22Rv1 (cell line): ENCODE results near the gene FBXO22.
"Not testable (repeated sequence)": the region's sequence is repeated elsewhere in the genome, so short reads cannot be mapped to it uniquely, and the experiment has no call there.

Experiments
- H3K27ac ChIP-seq: fragments of 450-650 bp; 2 replicates; pipeline ENCODE4 v1.5.1; 2017
- CTCF ChIP-seq: fragments of 450-650 bp; IDR thresholded peaks from 2 replicates; pipeline ENCODE4 v1.5.1; 2017; ENCODE audit warnings: mild to moderate bottlenecking
- ZFX ChIP-seq: fragments of 450-650 bp; IDR thresholded peaks from 2 replicates; pipeline ENCODE4 v1.6.1; 2017; ENCODE audit warnings: antibody characterized with exemption, borderline replicate concordance

FBXO22 gene

GRCh38 chr15:75867449-75867848 lies 36.2 kb upstream of the FBXO22 start:
- no peak overlapping the region for H3K27ac ChIP-seq
- TF ChIP-seq CTCF (no peak), ZFX (no peak)

- TF ChIP-seq CTCF = no peak
- no peak for TF ChIP-seq ZFX
- no peak overlapping the region for H3K27ac ChIP-seq
Measured at GRCh38 chr15:75868019-75868418, 35.7 kb upstream of the FBXO22 start.

GRCh38 chr15:75869446-75869845 lies 34.2 kb upstream of the FBXO22 start:
- TF ChIP-seq CTCF (no peak), ZFX (no peak)
- H3K27ac ChIP-seq = no peak overlapping the region

DNA sequence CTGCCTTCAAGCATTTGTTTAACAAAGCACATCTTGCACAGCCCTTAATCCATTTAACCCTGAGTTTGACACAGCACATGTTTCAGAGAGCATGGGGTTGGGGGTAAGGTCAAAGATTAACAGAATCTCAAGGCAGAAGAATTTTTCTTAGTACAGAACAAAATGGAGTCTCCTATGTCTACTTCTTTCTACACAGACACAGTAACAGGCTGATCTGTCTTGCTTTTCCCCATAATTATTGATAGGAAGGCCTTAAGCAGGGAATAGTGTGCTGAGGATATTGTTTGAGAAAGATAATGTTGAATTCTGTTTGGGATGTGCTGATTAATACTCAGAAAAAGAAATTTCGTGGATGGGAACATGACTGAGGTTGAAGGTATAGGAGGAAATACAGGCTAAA lies 32.1 kb upstream of the FBXO22 start:
- H3K27ac ChIP-seq = not testable (repeated sequence)

DNA sequence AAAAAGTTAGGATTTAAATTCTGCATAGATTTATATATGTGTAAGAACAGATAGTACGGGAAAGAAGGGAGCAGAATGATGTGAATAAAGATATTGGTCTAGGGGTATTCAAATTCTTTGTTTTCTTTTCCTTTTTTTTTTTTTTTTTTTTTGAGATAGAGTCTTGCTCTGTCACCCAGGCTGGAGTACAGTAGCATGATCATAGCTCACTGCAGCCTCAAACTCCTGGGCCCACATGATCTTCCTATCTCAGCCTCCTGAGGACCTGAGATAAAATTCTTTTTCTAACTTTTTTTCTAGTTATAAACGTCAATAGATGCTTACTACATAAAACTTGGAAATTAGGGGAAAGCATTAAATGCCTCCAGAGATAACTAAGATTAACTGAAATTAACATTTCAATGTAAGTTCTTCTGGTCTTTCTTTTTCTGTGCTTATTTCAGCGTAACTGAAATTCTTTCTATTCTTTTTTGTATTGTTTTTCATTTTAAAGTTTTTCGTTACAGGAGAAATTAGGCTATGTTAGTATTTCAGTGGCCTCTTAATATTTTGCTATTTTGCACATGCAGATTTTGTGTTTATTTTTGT lies 31.2 kb upstream of the FBXO22 start:
- H3K27ac ChIP-seq = no peak overlapping the region
- TF ChIP-seq ZFX (no peak), CTCF (no peak)

- no peak overlapping the region for H3K27ac ChIP-seq
- TF ChIP-seq ZFX = no peak
- no peak for TF ChIP-seq CTCF
Measured at GRCh38 chr15:75884041-75884440, 19.6 kb upstream of the FBXO22 start.

DNA sequence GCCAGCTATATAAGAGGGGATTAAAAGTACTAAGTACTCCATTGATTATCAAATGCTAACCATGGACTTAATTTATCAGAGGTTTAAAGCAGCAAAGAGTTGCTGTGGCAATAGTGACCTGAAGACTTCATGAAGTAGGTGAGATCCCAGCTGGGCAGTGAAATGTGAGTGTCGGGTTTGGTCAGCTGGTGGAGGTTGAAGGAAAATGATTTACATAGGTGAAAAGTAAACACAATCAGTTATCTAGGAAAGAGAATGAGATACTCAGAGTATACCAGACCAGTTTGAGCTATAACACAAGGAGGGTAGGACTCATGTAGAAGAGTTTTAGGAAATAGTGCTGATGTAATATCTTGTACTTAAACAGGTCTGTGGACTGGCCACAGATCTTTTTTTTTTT lies 16.5 kb upstream of the FBXO22 start:
- TF ChIP-seq ZFX (no peak), CTCF (no peak)
- H3K27ac ChIP-seq = no peak overlapping the region

- no peak for TF ChIP-seq CTCF
- TF ChIP-seq ZFX = no peak
Measured at GRCh38 chr15:75891895-75892294, 11.8 kb upstream of the FBXO22 start.

More at GRCh38 chr15:75891895-75892294, 11.8 kb upstream of the FBXO22 start:
- H3K27ac ChIP-seq = no peak overlapping the region
